T-helper 17 cell (primary cell): Measurements from ENCODE around the gene RTL10. TPM values are rescaled to one million over a fixed set of nuclear protein-coding genes. Genes with fewer than 3 reads are reported as not detected.
"Not testable (repeated sequence)": the region's sequence is repeated elsewhere in the genome, so short reads cannot be mapped to it uniquely, and the experiment has no call there.

Experiments
- ATAC-seq: fragments of 150-1000 bp; cut with Tn5 transposase; 2 replicates; pipeline ENCODE4 v1.10.0; 2021; ENCODE audit warnings: mild to moderate bottlenecking, moderate library complexity
- DNase-seq, 3 donors: peaks; one replicate each; pipeline versions ENCODE4 v3.0.0 to v3.0.0-alpha.2; 2020 to 2021
- H3K9me3 ChIP-seq: one replicate; pipeline ENCODE4 v1.7.0; 2013; ENCODE audit warnings: low read length, mild to moderate bottlenecking; ENCODE audit not compliant: control insufficient read depth, poor library complexity, severe bottlenecking
- H3K27ac Mint-ChIP-seq: one replicate; pipeline ENCODE4 v1.8.0; 2022; ENCODE audit warnings: mild to moderate bottlenecking, moderate library complexity, mixed read lengths
- H3K27me3 Mint-ChIP-seq: one replicate; pipeline ENCODE4 v1.8.0; 2022; ENCODE audit warnings: mixed read lengths
- H3K36me3 Mint-ChIP-seq: one replicate; pipeline ENCODE4 v1.8.0; 2022; ENCODE audit warnings: low read depth, mixed read lengths
- H3K4me1 Mint-ChIP-seq: one replicate; pipeline ENCODE4 v1.8.0; 2022; ENCODE audit warnings: mild to moderate bottlenecking, mixed read lengths
- H3K4me3 Mint-ChIP-seq: one replicate; pipeline ENCODE4 v1.8.0; 2022; ENCODE audit warnings: mild to moderate bottlenecking, moderate library complexity, mixed read lengths
- total RNA-seq, 4 donors: library from RNA in 2 of 4; stranded (reverse) in 2 of 4; gene quantifications; one replicate each; pipeline ENCODE4 v1.2.3 and lab custom pipeline; 2022 to 2026

Gene RTL10
- total RNA-seq, 2 donors from 2014 or later, result 12.4 to 13.1 TPM

DNA sequence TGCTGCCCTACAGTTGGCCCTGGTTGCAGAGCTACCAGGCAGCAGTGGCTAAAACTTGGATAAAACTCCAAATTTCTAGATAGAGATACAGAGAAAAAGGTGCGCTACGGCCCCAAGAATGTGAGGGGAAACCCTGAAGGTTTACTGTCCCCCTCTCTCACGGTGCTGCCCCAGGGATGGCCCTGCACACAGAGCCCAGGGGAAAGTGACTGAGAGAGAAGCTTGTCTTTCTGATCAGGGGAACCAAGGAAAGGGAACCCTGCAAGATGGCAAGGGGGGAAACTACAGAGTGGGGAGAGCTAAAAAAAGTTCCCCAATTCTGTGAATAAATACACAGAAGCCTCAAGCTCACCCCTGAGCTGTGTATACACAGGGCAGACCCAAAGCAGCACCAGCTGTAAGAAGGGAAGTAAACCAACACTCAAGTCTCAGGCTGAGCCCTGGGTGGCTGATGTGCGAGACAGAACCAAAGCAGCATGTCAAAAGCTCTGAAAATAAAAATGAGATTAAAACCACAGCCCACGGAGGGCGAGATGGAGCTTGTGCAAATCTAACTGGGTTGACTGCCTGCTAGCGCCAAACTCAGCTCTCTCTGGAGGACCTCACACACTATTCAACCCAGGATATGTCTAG lies 22.1 kb downstream of the RTL10 start:
- no peaks in the 10 kb centered on the region for H3K9me3 ChIP-seq
- Mint-ChIP-seq H3K36me3 (no peaks in the 10 kb centered on the region), H3K27me3 (no peaks in the 10 kb centered on the region), H3K27ac (no peak overlapping the region), H3K4me1 (peaks cover 16% of the 10 kb centered on the region), H3K4me3 (no peak overlapping the region)
- DNase-seq (no peak), ATAC-seq (no peak)

DNA sequence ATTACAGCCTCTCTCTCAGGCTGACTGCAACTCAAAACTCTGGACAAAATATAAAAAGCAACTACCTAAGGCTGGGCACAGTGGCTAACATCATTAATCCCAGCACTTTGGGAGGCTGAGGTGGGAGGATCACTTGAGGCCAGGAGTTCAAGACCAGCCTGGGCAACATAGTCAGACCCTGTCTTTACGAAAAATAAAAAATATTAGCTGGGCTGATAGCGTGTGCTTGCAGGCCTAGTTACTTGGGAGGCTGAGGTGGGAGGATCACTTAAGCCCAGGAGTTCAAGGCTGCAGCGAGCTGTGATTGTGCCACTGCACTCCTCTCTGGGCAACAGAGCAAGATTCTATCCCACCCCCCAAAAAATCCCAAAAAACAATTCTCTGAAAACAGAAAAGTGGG lies 22.7 kb downstream of the RTL10 start:
- not testable (repeated sequence) for DNase-seq, H3K27me3 Mint-ChIP-seq, H3K9me3 ChIP-seq, H3K36me3 Mint-ChIP-seq, H3K4me3 Mint-ChIP-seq, H3K27ac Mint-ChIP-seq, ATAC-seq
- H3K4me1 Mint-ChIP-seq, result peaks cover 16% of the 10 kb centered on the region

DNA sequence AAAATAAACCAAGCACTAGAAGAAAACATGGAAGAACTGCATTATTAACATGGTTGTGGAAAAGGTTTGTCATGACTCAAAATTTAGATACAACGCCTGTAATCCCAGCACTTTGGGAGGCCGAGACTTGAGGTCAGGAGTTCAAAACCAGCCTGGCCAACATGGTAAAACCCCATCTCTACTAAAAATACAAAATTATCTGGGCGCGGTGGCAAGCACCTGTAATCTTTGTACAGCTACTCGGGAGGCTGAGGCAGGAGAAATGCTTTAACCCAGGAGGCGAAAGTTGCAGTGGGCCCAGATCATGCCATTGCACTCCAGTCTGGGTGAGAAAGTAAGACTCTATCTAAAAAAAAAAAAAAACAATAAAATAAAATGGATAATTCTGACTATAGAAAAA lies 23.7 kb downstream of the RTL10 start:
- no peak for ATAC-seq
- no peaks in the 10 kb centered on the region for H3K27me3 Mint-ChIP-seq
- H3K4me3 Mint-ChIP-seq, result no peak overlapping the region
- peaks cover 12% of the 10 kb centered on the region for H3K4me1 Mint-ChIP-seq
- H3K9me3 ChIP-seq, result no peaks in the 10 kb centered on the region
- peaks cover 2% of the 10 kb centered on the region for H3K36me3 Mint-ChIP-seq
- no peak overlapping the region for H3K27ac Mint-ChIP-seq
- no peak for DNase-seq

DNA sequence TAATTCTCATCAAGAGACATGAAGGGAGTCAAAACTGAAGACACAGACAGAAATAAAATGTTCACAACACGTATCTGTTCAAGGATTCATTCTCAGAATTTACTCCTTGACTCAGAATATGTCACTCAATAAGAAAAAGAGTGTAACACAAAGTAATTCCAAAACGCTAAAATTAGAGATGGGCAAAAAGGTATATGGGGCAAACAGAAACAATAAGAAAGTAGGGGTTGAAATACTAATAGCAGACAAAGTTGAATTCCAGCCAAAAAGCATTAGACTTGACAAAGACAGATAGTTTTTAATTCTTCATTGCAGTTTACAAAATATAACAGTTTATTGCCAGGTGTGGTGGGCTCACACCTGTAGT lies 26.7 kb downstream of the RTL10 start:
- Mint-ChIP-seq H3K36me3 (peaks cover 2% of the 10 kb centered on the region), H3K27ac (no peak overlapping the region)
- no peak for ATAC-seq

DNA sequence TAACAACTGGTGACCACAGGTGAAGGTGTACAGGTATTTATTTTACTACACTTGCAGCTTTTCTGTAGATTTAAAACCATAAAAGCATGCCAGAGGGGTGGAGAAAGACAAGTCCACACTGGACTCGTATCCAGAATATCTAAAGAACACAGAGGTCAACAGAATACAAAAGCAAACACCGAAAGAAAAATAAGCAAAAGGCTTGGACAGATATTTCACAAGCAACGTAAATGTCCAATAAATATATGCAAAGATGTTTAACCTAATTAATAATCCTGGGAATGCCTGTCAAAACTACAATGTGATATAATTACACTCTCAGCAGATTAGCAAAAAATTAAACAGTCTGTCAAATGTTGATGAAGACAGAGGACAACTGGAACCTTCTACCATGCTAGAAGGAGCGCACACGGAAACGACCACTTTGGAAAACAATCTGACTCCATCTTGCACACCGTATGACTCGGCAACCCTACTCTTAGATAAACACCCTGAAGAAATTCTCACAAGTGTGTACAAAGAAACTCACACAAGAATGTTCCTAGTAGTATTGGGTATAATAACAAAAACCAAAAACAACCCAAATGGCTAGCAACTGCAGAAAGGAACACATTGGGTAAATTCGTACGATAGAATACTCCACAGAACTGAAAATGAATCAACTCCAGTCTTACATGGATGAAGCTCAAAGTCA lies 27.2 kb downstream of the RTL10 start:
- no peaks in the 10 kb centered on the region for H3K9me3 ChIP-seq
- H3K4me1 Mint-ChIP-seq, result peaks cover 6% of the 10 kb centered on the region
- no peak overlapping the region for H3K27ac Mint-ChIP-seq
- H3K27me3 Mint-ChIP-seq, result no peaks in the 10 kb centered on the region
- peaks cover 2% of the 10 kb centered on the region for H3K36me3 Mint-ChIP-seq
- no peak overlapping the region for H3K4me3 Mint-ChIP-seq
- ATAC-seq (no peak), DNase-seq (no peak)

More for the DNA sequence above, 26.7 kb downstream of the RTL10 start:
- H3K4me1 Mint-ChIP-seq, result peaks cover 6% of the 10 kb centered on the region
- H3K27me3 Mint-ChIP-seq, result no peaks in the 10 kb centered on the region
- no peaks in the 10 kb centered on the region for H3K9me3 ChIP-seq
- H3K4me3 Mint-ChIP-seq, result no peak overlapping the region
- DNase-seq, result no peak

DNA sequence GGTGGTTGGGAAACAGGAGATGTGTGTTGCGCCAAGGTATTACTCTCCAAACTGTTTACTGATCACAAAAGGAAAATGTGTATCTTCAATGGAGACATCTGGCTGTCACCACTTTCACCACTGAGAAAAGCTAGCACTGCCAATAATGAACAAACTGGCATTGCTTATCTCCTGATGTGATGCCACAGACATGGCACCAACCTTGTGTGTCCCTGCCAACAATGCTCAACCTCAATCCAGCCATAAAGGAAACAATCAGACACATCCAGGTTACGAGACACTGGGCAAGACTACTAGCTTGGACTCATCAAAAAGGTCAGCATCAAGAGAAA lies 28.1 kb downstream of the RTL10 start:
- no peak for ATAC-seq
- H3K9me3 ChIP-seq, result no peaks in the 10 kb centered on the region
- no peak overlapping the region for H3K4me3 Mint-ChIP-seq
- no peak for DNase-seq
- H3K27me3 Mint-ChIP-seq, result no peaks in the 10 kb centered on the region
- H3K4me1 Mint-ChIP-seq, result peaks cover 6% of the 10 kb centered on the region
- H3K36me3 Mint-ChIP-seq, result peaks cover 2% of the 10 kb centered on the region
- no peak overlapping the region for H3K27ac Mint-ChIP-seq

DNA sequence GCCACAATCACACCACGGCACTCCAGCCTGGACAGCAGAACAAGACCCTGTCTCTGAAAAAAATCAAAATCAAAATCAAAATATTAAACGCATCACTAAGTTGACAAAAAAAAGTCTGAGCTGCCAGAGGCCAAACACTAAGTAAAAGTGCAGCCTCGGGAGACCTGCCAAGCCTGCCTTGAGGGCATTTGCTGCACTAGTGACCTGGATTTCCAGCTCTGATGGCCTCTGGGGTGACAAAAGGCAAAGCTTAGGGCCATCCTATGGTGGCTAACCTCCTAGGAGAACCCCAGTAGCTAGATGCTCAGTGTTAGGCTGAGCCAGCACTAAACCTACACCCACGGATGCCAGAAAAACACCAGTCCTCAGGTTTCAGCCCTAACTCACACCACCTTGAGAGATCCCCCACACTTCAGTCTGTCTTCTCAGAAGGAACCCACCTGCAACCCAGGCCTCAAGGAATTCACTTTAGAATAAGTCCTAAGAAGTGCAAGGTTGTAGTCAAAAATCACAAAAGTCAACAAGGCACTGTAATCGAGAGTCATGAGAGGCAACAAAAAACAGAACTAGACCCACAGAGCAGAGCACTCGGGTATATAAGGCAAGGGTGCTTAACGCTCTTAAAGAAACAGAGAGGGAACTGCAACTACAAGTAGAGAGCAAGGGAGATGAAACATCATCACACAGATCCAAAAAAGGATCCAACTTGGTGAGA lies 28.6 kb downstream of the RTL10 start:
- Mint-ChIP-seq H3K4me1 (peaks cover 6% of the 10 kb centered on the region), H3K27ac (no peak overlapping the region), H3K36me3 (peaks cover 2% of the 10 kb centered on the region), H3K4me3 (no peak overlapping the region), H3K27me3 (no peaks in the 10 kb centered on the region)
- DNase-seq, result no peak
- H3K9me3 ChIP-seq, result no peaks in the 10 kb centered on the region
- no peak for ATAC-seq

DNA sequence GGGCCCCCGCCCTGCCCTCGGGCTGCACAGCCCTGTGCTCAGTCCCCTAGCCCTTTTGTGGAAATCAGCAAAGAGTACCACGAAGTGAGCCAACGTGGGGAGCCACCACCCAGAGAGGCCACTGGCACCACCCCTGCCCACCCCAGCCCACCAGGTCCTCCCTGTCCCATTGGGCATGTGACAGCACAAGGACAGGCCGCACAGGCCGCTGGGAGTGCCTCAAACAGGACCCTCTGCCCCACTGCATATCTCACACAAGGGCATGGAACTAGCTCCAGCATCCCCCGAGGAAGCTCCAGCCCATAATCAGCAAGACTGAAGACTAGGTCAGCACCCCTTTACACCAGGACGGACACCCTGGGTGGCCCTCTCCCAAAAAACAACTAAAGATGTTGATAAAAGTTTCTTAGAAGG lies 29.7 kb downstream of the RTL10 start:
- ATAC-seq (no peak), DNase-seq (no peak)
- H3K27ac Mint-ChIP-seq, result no peak overlapping the region
- H3K36me3 Mint-ChIP-seq, result peaks cover 2% of the 10 kb centered on the region
- H3K4me1 Mint-ChIP-seq, result peaks cover 6% of the 10 kb centered on the region
- no peak overlapping the region for H3K4me3 Mint-ChIP-seq
- H3K27me3 Mint-ChIP-seq, result no peaks in the 10 kb centered on the region
- no peaks in the 10 kb centered on the region for H3K9me3 ChIP-seq

DNA sequence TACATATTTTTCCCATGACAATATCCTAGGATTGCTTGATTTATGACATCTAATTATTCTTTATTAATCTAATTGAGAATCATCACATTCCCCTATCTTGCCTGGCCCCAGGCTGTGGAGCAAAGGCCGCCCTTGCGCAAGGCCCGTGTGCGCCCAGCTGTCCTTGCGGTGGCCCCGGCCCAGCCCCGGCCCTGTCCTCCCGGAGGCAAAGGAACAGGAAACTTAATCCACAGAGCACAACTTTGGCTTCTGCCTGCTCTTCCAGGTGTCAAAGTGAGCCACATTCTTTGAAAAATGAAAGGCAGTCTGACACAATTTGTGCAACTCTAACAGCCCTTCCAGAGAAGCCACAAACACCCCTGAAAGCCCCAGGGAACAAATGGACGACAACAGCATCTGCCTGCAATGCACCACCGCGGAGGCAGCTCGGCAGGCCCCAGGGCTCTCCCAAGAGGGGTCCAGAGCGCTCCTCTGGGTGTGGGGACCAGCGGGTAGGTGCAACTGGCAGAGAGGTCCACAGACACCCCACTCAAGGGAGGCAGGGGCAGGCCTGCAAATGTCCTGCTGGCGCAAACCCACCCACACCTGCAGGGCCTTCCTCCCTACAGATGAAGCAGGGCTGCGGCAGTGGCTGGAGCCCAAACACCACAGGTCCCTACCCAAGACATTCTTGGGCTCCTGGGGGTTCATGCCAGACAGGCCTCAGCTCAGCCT lies 30.3 kb downstream of the RTL10 start:
- no peak for DNase-seq
- H3K27me3 Mint-ChIP-seq, result no peaks in the 10 kb centered on the region
- peaks cover 6% of the 10 kb centered on the region for H3K4me1 Mint-ChIP-seq
- H3K27ac Mint-ChIP-seq, result no peak overlapping the region
- peaks cover 2% of the 10 kb centered on the region for H3K36me3 Mint-ChIP-seq
- ATAC-seq, result no peak
- H3K4me3 Mint-ChIP-seq, result no peak overlapping the region
- H3K9me3 ChIP-seq, result no peaks in the 10 kb centered on the region

DNA sequence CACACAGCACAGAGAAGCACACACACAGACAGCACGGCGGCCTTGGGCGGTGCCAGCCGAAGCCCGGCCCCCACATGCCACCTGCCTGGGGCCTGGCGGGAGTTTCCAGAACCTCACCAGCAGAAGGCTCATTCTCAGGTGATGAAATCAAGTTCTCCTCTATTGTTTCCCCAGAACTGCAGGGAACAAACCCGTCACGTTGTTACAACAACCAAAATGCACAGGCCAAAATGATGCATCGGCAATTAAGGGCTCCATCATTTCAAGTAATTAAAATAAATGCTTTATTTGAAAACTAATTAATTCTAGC lies 30.8 kb downstream of the RTL10 start:
- Mint-ChIP-seq H3K36me3 (peaks cover 5% of the 10 kb centered on the region), H3K4me1 (peaks cover 6% of the 10 kb centered on the region), H3K4me3 (no peak overlapping the region), H3K27me3 (no peaks in the 10 kb centered on the region), H3K27ac (no peak overlapping the region)
- ATAC-seq (no peak), DNase-seq (no peak)
- no peaks in the 10 kb centered on the region for H3K9me3 ChIP-seq

DNA sequence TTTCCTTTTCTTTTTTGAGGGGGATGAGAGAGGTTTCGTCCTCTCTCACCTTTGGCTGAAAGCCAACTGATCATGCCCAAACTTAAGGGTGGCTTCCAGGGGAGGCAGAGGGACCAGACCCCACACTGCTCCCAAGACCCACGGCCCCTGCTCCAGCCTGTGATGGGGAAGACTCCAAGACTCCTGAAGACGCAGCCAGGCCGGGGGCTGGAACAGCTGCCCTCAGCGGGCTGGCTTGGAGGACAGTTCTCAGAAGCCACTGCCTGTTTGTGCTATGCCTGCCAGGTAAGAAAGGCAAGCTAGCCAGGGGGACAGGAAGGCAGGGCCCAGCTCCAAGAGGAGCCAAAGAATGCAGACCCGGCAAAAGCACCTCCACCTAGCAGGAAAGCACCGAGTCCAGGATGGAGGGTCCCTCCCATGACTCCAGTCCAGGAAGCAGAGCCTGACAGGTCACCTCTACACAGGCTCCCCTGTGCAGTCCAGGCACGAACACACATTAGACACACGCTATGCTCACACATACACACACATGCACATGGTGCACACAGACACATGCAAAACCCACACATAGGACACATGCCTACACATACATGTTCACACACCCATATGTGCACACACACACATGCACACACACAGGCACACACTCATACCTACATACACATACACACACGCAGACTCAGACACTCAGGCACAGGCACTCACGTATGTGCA lies 31.3 kb downstream of the RTL10 start:
- ATAC-seq (no peak), DNase-seq (no peak)
- H3K36me3 Mint-ChIP-seq, result peaks cover 5% of the 10 kb centered on the region
- no peak overlapping the region for H3K27ac Mint-ChIP-seq
- H3K9me3 ChIP-seq, result no peaks in the 10 kb centered on the region
- peaks cover 6% of the 10 kb centered on the region for H3K4me1 Mint-ChIP-seq
- no peak overlapping the region for H3K4me3 Mint-ChIP-seq
- H3K27me3 Mint-ChIP-seq, result no peaks in the 10 kb centered on the region

DNA sequence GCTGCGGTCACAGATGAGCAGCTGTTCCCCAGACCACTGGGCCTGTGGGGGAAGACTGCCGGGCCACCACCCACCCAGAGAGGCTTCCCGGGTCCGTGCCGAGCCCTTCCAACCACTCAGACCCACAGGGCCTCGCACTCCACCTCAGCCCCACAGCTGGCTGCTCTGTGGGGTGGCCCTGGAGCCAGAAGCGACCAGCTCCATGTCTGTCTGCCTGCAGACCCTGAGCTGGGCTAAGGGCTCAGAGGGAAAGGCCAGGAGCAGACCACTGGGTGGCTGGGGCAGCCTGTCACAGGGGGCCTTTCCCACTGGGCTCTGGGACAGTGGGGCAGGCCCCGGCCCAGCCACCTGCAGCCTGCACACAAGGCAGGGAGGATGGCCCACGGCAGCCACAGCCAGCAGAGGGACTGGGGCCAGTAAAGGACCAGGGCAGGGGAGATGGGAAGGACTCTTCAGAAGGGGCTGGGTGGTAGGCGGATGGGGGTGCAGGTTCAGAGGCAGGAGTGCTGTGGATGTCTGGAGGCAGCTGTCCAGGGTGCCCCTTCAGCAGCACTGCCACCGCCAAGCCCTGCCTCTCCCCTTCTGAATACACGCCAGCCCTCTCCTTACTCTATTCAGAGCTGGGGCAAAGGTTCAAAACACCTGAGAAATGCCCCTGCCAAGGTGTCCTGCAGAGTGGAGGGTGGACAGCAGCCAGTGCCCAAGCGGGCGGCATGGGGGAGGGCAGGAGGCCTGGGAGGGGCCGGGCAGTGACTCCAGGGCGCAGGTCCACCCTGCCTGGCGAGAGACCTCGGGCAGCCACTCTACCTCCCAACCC lies 32.2 kb downstream of the RTL10 start:
- Mint-ChIP-seq H3K27ac (no peak overlapping the region), H3K4me1 (peaks cover 6% of the 10 kb centered on the region), H3K36me3 (peaks cover 5% of the 10 kb centered on the region), H3K4me3 (no peak overlapping the region), H3K27me3 (no peaks in the 10 kb centered on the region)
- DNase-seq, result peak in 1 of 3 donors; percentile 1
- no peaks in the 10 kb centered on the region for H3K9me3 ChIP-seq
- ATAC-seq, result no peak
